ENCODE measurements around the gene ARX.

ARX gene

GRCh38 chrX:25015486-25016360 lies at the start of gene ARX:
Gene ARX, minus strand, starts transcription at chrX:25015965. Its CDS starts 228 bp downstream, at chrX:25015737.
- DNase-seq: no peak

- DNase-seq: no peak
Observed at GRCh38 chrX:25059273-25059672, 43.5 kb upstream of the ARX start.

- DNase-seq: no peak
Observed at GRCh38 chrX:25052798-25053534, 37.2 kb upstream of the ARX start.

GRCh38 chrX:25049971-25050370 lies 34.2 kb upstream of the ARX start:
- DNase-seq: no peak

GRCh38 chrX:25049357-25049756 lies 33.6 kb upstream of the ARX start:
- DNase-seq: no peak

GRCh38 chrX:25048178-25048577 lies 32.4 kb upstream of the ARX start:
- no peak for DNase-seq

- DNase-seq: no peak
Observed at GRCh38 chrX:25043192-25043591, 27.4 kb upstream of the ARX start.

- no peak for DNase-seq
Observed at GRCh38 chrX:25039036-25039435, 23.3 kb upstream of the ARX start.

- DNase-seq: no peak
Observed at GRCh38 chrX:25034889-25035288, 19.1 kb upstream of the ARX start.

GRCh38 chrX:25029288-25029825 lies 13.6 kb upstream of the ARX start:
- DNase-seq: no peak

- no peak for DNase-seq
Observed at GRCh38 chrX:25028726-25029125, 13.0 kb upstream of the ARX start.

- no peak for DNase-seq
Observed at GRCh38 chrX:25026576-25026975, 10.8 kb upstream of the ARX start.

- DNase-seq: no peak
Observed at GRCh38 chrX:25025615-25026014, 9.8 kb upstream of the ARX start.

- DNase-seq: no peak
Observed at GRCh38 chrX:25023908-25024307, 8.1 kb upstream of the ARX start.

GRCh38 chrX:25022499-25023325 lies 6.9 kb upstream of the ARX start:
- DNase-seq: no peak

- peak; percentile 56 for DNase-seq
Observed at GRCh38 chrX:25020905-25021449, 5.2 kb upstream of the ARX start.

- DNase-seq: peak; percentile 34
Observed at GRCh38 chrX:25020391-25020904, 4.7 kb upstream of the ARX start.

- DNase-seq: no peak
Observed at GRCh38 chrX:25019707-25020390, 4.1 kb upstream of the ARX start.

- no peak for DNase-seq
Observed at GRCh38 chrX:25018682-25019081, 2.9 kb upstream of the ARX start.

- no peak for DNase-seq
Observed at GRCh38 chrX:25017667-25018247, 2.0 kb upstream of the ARX start.

- DNase-seq: no peak
Observed at GRCh38 chrX:25016938-25017598, 1.3 kb upstream of the ARX start.

Measured in NCI-H1105 treated with DMSO at 0.1 percent for 48 hours (cell line).